GM18526 (cell line): ENCODE results near the gene WNT1.

Source experiments
- POLR2A ChIP-seq: IDR thresholded peaks from 3 replicates; pipeline ENCODE4 v1.6.1; 2011; ENCODE audit not compliant: insufficient read length; ENCODE audit errors: extremely low read depth

WNT1 gene

DNA sequence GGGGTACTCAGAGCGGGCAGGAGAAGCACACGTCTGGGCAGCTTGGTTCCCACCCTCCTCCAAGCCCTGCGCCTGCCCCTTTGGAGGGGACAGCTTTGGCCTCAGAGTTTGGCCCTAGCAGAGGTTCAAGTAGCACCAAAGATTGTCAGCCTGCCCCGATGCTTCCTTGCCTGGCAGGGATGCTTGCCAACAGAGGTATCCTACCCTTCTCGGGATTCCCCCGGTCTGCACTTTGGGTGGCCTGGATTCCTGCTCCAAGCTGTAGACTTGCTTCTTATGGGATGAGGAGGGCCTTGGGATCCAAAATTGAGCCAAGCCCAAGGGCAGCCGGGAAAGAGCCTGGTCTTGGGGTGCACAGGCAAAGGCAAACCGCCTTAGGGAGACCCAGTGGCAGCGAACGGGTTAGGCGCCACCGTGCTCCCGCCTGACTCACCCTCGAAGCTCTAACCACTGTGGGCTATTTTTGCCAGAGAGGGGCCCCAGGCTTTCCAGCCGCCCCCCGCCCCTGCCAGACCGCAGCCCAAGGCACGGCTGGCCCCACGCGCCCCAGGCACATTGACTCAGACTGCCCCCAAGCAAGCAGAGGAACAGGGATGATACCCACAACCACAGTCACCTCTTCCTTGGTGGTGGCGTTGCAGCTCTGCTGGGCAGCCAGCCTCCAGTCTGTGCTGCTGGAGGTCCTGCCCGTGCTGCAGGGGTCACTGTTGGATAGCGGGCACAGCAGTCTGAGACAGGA lies 5.7 kb upstream of the WNT1 start:
- no peak for TF ChIP-seq POLR2A

- TF ChIP-seq POLR2A, result no peak
These were observed 5.1 kb upstream of the WNT1 start for GRCh38 chr12:48972952-48973483.

DNA sequence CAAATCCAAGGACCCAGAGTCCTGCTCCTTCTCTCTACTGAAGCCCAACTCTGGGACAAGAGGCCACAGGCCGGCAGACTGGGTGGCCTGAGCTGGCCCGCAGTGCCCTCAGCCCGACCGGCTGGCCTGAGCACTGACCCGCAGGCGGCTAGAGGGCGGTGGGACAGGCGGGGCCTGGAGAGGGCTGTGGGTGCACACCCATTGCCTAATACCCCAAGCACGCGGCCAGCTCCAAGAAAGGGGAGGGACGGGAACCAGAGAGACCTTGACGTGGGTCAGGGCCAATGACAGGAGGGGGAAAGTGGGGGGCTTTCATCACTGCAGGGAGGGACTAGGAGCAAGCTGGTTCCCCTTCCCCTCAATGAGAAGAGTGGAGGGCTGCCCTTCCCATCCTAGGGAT lies 4.6 kb upstream of the WNT1 start:
- no peak for TF ChIP-seq POLR2A

- no peak for TF ChIP-seq POLR2A
These were observed 4.0 kb upstream of the WNT1 start for GRCh38 chr12:48973941-48974673.

DNA sequence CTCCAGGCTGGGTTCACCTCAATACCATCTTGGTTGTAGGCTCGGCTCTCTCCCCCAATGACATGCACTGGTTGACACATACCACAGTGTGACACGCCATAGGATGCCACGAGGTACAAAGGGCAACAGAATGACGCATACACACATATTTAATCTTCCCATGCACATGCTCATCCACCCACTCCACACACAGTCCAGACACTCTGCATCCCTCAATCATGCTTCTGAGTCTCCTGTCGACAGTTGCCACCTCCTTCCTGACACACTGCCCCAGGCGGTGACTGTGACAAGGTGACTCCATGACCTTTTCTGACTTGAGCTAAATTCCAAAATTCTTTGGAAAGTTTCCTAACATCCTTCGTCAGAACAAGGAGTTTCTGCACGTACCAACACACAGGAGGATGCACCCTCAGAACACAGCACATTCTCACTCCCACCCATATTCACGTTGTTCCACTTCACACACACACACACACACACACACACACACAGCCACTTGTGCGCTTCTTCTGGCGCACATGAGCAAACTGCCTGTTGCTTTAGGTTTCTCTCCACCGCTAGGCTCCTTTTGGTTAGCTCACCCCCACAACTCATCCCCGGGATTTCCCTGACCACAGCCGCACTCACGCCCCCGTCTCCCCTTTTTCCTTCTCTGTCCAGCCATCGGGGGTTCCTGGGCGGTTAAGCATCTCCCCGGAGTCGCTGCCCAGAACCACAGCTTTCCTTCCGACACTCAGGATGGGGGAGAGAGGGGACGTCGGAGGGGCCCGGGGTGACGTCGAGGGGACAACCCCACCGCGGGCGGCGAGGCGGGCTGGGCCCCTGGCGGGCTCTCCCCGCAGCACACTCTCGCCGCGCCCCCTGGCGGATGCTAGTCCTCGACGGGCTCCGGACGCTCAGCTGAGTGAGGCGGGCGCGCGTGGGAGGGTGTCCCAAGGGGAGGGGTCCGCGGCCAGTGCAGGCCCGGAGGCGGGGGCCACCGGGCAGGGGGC lies 536 bp upstream of the WNT1 start:
- no peak for TF ChIP-seq POLR2A

- TF ChIP-seq POLR2A, result no peak
These were observed 849 bp downstream of the WNT1 start for GRCh38 chr12:48978741-48979601.

GRCh38 chr12:48979602-48980388 lies 1.7 kb downstream of the WNT1 start:
- no peak for TF ChIP-seq POLR2A

DNA sequence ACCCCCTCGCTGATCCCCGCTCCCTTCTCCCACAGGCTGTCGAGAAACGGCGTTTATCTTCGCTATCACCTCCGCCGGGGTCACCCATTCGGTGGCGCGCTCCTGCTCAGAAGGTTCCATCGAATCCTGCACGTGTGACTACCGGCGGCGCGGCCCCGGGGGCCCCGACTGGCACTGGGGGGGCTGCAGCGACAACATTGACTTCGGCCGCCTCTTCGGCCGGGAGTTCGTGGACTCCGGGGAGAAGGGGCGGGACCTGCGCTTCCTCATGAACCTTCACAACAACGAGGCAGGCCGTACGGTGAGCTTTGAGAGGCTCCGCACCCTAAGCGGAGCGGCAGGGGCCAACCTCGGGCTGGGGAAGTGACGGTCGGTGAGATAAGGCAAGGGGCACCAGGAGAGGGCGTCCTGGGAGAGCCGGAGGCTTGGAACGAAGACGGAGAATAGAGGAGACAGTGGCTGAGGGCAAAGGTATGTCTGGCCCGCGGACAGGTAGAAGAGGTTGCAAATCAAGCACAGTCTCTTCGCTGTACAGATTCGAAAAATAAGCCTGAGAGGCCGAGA lies 2.3 kb downstream of the WNT1 start:
- no peak for TF ChIP-seq POLR2A

DNA sequence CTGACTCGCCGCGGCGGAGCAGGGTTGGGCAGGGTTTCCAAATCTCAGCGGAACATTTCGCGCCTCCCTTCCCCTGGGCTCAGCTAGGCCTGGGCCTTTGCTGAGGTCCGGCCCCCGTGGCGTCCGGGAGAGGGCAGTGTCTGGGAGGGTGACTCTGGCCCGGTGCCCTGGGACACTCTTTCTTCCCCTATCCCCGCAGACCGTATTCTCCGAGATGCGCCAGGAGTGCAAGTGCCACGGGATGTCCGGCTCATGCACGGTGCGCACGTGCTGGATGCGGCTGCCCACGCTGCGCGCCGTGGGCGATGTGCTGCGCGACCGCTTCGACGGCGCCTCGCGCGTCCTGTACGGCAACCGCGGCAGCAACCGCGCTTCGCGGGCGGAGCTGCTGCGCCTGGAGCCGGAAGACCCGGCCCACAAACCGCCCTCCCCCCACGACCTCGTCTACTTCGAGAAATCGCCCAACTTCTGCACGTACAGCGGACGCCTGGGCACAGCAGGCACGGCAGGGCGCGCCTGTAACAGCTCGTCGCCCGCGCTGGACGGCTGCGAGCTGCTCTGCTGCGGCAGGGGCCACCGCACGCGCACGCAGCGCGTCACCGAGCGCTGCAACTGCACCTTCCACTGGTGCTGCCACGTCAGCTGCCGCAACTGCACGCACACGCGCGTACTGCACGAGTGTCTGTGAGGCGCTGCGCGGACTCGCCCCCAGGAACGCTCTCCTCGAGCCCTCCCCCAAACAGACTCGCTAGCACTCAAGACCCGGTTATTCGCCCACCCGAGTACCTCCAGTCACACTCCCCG lies 3.0 kb downstream of the WNT1 start:
- TF ChIP-seq POLR2A, result no peak

- TF ChIP-seq POLR2A, result no peak
These were observed 3.6 kb downstream of the WNT1 start for GRCh38 chr12:48981757-48982157.

DNA sequence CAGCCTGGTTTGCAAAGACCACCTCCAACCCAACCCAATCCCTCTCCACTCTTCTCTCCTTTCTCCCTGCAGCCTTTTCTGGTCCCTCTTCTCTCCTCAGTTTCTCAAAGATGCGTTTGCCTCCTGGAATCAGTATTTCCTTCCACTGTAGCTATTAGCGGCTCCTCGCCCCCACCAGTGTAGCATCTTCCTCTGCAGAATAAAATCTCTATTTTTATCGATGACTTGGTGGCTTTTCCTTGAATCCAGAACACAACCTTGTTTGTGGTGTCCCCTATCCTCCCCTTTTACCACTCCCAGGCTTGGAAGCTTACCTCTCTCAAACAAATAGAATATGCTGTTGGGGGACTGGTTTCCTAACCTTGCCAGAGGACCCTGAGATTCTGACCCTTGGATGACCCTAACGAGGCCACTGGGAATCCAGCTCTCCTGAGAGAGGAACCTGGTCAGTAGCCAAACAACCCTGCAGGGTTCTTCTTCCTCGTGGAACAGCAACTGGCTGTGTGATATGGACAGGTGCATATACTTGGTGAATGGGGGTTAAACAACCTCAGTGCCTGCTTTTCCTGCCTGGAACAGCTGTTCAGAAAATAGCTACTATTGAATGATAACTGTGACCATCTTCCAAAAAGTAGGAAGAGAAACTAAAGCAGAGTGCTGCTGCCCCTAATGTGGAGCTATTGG lies 4.4 kb downstream of the WNT1 start:
- TF ChIP-seq POLR2A, result no peak

GRCh38 chr12:48985475-48985897 lies 7.4 kb downstream of the WNT1 start:
- no peak for TF ChIP-seq POLR2A
